Gastroesophageal sphincter (tissue), 3 donors: ENCODE measurements around the gene CACNA1C.

Source experiments
- CTCF ChIP-seq, 4 experiments: fragments of 200-600 bp in 2 of 4; fragments of 450-650 bp in 2 of 4; sonication (generic) in 1 of 4; IDR thresholded peaks; one replicate each; pipeline ENCODE4 v1.5.1; 2017 to 2019; ENCODE audit warnings: antibody characterized with exemption in 4 of 4, mild to moderate bottlenecking in 2 of 4, moderate library complexity in 2 of 4
- EP300 ChIP-seq: sonication (generic); formaldehyde crosslinking; IDR thresholded peaks from one replicate; pipeline ENCODE4 v1.6.1; 2017; ENCODE audit warnings: antibody characterized with exemption, mild to moderate bottlenecking
- POLR2A ChIP-seq, 2 donors: fragments of 450-650 bp; IDR thresholded peaks; one replicate each; pipeline ENCODE4 v1.6.1; 2017; ENCODE audit warnings: antibody characterized with exemption in 2 of 2, mild to moderate bottlenecking in 2 of 2, moderate library complexity in 1 of 2

GRCh38 chr12:2017546-2018337, 35.0 kb upstream of the CACNA1C start:
- TF ChIP-seq POLR2A (IDR thresholded peaks at IDR 0.05) (no peak), CTCF (IDR thresholded peaks at IDR 0.05) (no peak), EP300 (no peak)
